HG02610 (cell line): Measurements from ENCODE around the gene ELOA2.
"Not testable (repeated sequence)": the region's sequence is repeated elsewhere in the genome, so short reads cannot be mapped to it uniquely, and the experiment has no call there.

ENCODE experiments used
- ATAC-seq: cut with Tn5 transposase; IDR thresholded peaks from one replicate; pipeline ENCODE4 v1.9.1; 2021; ENCODE audit warnings: mild to moderate bottlenecking, moderate library complexity; ENCODE audit not compliant: unreplicated experiment

ELOA2 gene

DNA sequence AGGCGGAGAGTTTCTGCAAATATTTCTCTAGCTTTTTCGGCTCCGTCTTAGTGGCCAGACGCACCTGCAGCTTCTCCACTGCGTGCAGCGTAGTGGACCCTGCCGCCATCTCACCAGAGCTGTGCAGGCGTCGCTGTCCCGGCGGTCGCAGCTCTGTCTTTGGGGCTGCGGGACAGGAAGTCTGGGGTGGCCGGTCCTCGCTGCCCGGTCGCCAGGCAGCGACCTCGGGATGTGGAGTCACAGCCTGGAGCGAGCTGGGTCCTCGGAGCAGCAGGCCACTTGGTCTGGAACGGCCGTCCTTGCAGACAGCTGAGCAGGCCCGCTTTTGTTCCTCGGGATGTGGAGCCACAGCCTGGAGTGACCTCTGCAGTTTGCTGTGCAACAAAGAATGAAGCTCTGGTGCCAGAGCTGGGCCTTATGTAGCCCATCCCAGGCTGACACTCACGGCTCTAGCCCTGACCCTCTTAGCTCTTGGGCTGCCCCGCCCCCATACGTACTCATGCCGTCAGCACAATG lies at the start of gene ELOA2:
TSS of gene ELOA2 (minus strand) at position 466 of the 516 bp plus-strand sequence. CDS start at position 109, 357 bp downstream.
- ATAC-seq = no peak

- no peak for ATAC-seq
Measured at GRCh38 chr18:47081578-47081977, 46.2 kb upstream of the ELOA2 start.

DNA sequence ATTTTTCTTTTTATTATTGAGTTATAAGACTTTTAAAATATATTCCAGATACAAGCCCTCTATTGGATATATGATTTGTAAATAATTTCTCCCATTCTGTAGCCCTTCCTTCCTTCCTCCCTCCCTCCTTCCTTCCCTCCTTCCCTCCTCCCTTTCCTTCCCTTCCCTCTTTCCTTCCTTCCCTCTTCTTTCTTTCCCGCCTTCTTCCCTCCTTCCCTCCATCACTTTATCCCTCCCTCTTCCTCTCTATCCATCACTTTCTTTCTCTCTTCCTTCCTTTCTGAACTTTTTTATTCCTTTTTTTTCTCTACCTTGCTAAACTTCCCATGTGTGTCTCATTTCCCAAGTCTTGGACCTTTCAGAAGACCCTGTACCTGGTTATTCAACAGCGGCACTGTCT lies 45.5 kb upstream of the ELOA2 start:
- ATAC-seq = no peak

DNA sequence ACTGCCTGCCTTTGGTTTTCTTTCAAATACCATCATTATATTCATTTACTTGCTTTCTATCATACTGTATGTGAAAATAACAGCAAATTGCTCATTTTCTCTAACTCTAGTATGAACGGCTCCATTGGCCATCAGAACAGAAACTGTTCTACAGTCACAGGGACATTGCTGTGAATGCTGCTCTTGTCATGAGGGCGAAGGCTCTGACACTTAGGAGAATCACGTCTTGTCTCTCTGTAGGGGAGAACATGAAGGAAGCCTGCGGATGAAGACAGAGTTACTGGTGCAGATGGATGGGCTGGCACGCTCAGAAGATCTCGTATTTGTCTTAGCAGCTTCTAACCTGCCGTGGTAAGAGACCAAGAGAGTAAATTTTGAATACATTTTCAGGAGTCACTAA lies 41.7 kb upstream of the ELOA2 start:
- ATAC-seq = no peak

DNA sequence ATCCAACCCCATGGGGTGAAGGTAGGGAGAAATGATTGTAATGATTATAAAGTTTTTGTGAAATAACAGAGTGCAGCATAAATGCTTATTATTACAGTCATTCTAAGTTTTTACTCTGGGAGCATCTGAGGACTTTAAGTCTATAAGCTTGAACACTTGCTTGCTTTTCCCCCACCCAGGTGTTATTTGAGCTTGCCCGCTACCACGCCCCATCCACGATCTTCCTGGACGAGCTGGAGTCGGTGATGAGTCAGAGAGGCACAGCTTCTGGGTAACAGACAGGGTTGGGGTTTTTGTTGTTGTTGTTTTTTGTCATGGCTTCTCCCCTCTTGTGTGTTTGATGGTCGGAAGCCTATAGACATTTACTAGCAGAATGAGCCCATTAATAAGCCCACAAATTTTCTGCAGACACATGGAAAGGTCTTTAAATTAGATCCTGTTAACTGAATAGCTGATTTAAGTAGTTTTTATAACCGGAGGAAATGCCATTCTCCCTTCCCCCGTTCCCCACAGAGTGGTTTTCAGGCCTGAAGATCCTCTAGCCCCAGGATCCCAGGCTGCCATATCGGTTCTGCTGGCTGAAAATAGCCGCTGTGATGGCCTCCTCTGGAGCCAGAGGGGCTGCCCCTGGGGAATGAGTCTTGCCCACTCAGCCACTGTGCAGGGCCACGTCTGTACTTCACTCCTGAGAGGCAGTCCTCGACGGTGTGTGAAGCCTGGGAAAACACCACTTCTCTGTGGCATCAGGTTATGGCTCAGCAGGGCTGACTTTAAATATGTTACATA lies 39.9 kb upstream of the ELOA2 start:
- ATAC-seq = no peak

GRCh38 chr18:47067648-47068047 lies 32.2 kb upstream of the ELOA2 start:
- ATAC-seq = no peak

GRCh38 chr18:47063096-47063495 lies 27.7 kb upstream of the ELOA2 start:
- ATAC-seq = no peak

DNA sequence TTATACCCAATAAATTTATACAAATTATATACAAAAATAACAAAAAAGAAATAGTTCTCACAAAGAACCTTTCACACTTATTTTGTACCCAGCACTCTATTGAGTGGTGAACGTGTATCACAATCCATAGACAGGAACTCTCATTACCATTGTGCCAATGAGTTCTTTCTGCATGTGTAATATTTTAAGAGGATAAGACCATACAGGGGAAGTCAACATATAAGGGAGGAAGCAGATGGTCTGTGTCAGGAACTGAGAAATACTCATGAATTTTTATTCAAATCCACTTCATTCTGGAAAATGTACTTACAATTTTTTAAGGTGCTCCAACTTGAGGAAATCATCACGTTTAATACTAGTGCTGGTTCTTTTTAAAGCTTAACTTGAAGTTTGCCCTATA lies 27.1 kb upstream of the ELOA2 start:
- no peak for ATAC-seq

DNA sequence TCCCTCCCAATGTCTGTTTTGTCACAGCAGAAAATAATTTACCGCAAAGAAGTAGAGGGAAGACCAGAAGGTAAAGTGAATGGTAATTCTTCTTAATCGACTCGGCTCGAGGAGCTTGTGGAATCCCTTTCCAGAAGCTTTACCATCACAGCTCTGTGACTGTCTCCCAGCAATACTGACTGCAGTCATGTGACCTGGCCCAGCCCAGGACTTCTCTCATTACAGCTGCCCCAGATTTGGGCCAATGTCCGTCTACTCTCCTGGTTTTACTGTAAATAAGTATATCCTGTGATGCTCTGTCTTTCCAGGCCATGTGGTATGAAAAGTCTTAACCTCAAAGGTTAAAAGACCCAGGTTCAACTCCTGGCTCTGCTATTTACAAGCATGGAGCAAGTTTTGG lies 18.9 kb upstream of the ELOA2 start:
- ATAC-seq = no peak

DNA sequence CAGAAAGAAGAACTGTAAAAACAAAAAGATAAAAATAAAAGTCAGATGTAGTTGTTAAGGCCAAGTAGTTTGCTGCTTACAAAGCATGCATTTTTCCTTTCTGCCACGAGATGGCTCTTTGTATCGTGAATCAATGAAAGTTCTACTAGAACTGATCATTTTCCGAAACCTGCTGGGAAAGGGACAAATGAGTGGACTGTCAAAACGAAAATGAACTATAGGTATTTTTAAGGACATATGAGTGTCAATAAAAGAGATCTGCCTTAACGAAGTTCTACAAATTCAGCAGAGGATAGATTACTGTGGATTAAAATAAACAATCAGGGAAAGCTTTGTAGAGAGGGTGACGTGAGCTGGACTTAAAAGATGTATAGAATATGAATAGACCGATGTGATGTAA lies 15.0 kb upstream of the ELOA2 start:
- ATAC-seq = no peak

GRCh38 chr18:47040982-47041381 lies 5.6 kb upstream of the ELOA2 start:
- no peak for ATAC-seq

GRCh38 chr18:47036927-47037578 lies 1.6 kb upstream of the ELOA2 start:
- no peak for ATAC-seq

- ATAC-seq = no peak
Measured at GRCh38 chr18:47036298-47036874, 965 bp upstream of the ELOA2 start.

- not testable (repeated sequence) for ATAC-seq
Measured at GRCh38 chr18:47034591-47034990, 830 bp downstream of the ELOA2 start.

DNA sequence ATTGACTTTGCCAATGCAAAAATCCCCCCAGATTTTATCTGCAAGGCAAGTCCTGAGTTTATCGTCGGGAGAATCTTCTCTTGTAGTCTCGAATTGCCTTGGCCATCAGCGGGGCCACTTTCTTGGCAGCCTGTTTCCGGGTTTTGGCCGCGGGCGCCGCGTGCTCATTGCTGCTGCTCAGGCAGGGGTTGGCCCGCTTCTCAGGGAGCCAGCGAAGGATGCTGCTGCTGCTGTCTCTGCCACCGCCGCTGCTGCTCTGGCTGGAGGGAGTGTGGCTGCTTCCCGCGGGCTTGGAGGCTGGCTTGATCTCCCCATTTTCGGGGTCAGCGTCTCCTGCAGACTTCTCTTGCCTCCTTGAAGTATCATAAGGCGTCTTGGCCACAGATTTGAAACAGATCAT lies 2.5 kb downstream of the ELOA2 start:
- no peak for ATAC-seq

- ATAC-seq = not testable (repeated sequence)
Measured at GRCh38 chr18:47030887-47031286, 4.5 kb downstream of the ELOA2 start.

DNA sequence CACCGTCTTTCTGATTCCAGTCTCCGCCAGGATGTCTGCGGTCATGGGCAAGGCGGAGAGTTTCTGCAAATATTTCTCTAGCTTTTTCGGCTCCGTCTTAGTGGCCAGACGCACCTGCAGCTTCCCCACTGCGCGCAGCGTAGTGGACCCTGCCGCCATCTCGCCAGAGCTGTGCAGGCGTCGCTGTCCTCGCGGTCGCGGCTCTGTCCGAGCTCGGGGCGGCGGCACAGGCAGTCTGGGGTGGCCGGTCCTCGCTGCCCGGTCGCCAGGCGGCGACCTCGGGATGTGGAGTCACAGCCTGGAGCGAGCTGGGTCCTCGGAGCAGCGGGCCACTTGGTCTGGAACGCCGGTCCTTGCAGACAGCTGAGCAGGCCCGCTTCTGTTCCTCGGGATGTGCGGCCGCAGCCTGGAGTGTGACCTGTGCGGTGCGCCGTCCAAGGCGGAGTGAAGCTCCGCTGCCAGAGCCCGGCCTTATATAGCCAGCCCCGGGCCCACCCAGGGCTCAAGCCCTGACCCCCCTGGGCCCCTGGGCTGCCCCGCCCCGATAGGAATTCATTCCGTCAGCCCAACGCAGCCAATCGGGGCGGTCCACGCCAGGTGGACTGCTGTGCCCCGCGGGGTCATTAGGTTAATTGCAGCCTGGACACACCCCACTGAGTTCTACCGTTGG lies 5.6 kb downstream of the ELOA2 start:
- not testable (repeated sequence) for ATAC-seq

- ATAC-seq = not testable (repeated sequence)
Measured at GRCh38 chr18:47028738-47029137, 6.7 kb downstream of the ELOA2 start.

GRCh38 chr18:47025557-47026174 lies 9.8 kb downstream of the ELOA2 start:
- not testable (repeated sequence) for ATAC-seq

DNA sequence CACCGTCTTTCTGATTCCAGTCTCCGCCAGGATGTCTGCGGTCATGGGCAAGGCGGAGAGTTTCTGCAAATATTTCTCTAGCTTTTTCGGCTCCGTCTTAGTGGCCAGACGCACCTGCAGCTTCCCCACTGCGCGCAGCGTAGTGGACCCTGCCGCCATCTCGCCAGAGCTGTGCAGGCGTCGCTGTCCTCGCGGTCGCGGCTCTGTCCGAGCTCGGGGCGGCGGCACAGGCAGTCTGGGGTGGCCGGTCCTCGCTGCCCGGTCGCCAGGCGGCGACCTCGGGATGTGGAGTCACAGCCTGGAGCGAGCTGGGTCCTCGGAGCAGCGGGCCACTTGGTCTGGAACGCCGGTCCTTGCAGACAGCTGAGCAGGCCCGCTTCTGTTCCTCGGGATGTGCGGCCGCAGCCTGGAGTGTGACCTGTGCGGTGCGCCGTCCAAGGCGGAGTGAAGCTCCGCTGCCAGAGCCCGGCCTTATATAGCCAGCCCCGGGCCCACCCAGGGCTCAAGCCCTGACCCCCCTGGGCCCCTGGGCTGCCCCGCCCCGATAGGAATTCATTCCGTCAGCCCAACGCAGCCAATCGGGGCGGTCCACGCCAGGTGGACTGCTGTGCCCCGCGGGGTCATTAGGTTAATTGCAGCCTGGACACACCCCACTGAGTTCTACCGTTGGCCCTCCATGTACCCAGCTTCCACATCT lies 11.5 kb downstream of the ELOA2 start:
- not testable (repeated sequence) for ATAC-seq
